ENCODE results near the gene ACSL4.

DNA sequence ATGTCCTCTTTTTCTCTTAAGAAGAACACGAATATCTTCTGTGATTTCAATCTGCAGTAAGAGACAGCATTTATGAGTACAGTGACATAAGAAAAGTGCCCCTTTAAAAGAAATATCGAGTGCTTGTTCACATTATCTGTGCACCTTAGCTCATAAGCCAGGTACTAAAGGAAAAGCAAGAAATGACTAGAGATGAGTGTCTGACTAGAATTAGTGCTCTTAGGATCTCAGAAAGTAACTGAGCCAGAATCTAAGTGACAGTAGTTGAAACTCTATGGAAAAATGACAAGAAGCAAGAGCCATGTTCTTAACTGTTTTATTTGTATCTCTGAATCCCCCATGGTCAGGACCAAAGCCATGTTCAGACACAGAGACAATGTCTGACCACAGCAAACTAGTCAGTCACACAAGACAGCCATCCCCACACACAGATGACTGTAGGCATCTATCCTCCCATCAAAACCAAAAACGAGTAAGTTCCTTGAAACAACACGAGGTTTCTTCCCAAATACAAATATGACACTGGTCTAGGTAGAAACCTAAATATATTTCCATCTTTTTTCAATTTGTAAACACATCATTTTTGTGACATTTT is 36.8 kb downstream of the ACSL4 start:
- TF ChIP-seq, protein P1, sequence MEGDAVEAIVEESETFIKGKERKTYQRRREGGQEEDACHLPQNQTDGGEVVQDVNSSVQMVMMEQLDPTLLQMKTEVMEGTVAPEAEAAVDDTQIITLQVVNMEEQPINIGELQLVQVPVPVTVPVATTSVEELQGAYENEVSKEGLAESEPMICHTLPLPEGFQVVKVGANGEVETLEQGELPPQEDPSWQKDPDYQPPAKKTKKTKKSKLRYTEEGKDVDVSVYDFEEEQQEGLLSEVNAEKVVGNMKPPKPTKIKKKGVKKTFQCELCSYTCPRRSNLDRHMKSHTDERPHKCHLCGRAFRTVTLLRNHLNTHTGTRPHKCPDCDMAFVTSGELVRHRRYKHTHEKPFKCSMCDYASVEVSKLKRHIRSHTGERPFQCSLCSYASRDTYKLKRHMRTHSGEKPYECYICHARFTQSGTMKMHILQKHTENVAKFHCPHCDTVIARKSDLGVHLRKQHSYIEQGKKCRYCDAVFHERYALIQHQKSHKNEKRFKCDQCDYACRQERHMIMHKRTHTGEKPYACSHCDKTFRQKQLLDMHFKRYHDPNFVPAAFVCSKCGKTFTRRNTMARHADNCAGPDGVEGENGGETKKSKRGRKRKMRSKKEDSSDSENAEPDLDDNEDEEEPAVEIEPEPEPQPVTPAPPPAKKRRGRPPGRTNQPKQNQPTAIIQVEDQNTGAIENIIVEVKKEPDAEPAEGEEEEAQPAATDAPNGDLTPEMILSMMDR (IDR thresholded peaks at IDR 0.05): no peak
- TF ChIP-seq POLR2A (IDR thresholded peaks at IDR 0.05) (no peak), POLR2AphosphoS5 (IDR thresholded peaks at IDR 0.05) (no peak), EP300 (IDR thresholded peaks at IDR 0.05) (no peak)
